ACHN (cell line): Measurements from ENCODE around the gene TBRG4.
"Not testable (repeated sequence)": the region's sequence is repeated elsewhere in the genome, so short reads cannot be mapped to it uniquely, and the experiment has no call there.

Experiments used
- DNase-seq: peaks from one replicate; pipeline ENCODE4 v3.0.0-alpha.2; 2015
- in situ Hi-C: cut with HindIII; loops from 2 replicates; pipeline ENCODE4 v1.10.0; 2017; ENCODE audit warnings: low sequenced_read_pairs, low pct_ligation_motif_present, low pct_unique_long_range_greater_than_20kb

TBRG4 gene

DNA sequence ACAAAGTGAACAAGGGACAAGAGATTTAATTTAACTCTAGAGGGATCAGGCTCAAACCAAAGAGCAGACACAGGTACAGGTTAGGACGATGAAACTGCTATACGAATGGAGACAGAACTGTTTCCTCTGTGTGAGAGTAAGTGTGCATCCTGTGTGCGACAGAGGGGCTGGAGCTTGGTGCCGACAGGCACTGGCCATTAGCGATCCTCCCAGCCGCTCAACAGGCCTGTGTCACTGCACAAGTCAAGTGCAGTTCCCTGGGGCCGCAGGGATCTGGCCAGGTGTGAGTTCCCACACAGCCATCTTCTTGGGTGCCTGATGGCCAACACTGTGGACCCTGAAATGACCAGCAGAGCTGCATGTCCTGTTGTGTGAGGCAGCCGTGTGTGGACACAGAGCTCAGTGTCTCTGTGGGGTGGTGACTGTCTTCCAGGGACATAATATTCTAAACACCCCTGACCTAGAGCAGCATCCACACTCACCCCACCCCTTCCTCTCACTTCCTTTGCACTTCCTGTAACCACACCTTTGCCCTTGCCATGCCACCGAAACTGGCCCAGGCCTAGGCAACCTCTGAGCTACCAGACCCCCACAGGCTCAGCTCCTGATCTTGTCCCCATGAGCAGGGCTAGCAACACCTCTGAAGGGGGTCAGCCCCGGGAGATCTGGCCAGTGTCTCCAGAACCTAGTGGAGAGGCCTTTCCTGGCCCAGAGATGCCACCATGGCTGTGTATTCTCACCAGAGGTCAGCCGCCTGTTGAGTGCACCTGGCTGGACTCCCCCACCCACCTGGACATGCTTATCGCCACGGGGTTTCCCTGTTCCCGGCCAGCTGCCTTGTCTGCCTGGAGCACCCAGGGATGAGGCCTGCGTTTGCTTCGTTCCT is 11.7 kb upstream of the TBRG4 start:
- DNase-seq: no peak
- in situ Hi-C loops: no loop called here

DNA sequence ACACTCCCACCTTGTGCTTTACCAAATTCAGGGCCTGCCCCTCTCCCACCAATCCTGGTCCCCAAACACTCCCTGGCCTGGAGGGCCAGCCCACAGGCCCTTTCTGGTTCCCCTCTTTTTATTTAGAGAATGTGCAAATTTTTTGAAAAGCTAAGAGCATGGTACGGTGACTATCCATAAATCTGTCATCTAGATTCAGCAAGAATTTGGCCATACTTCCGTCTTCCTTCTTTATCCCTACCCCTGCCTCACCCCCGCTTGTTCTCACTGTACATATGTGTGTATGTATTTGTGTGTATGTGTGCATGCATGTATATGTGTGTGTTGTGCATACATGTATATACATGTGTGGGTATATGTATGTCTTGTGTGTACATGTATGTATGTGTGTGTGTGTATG is 8.1 kb upstream of the TBRG4 start:
- DNase-seq: no peak
- in situ Hi-C loops: no loop called here

DNA sequence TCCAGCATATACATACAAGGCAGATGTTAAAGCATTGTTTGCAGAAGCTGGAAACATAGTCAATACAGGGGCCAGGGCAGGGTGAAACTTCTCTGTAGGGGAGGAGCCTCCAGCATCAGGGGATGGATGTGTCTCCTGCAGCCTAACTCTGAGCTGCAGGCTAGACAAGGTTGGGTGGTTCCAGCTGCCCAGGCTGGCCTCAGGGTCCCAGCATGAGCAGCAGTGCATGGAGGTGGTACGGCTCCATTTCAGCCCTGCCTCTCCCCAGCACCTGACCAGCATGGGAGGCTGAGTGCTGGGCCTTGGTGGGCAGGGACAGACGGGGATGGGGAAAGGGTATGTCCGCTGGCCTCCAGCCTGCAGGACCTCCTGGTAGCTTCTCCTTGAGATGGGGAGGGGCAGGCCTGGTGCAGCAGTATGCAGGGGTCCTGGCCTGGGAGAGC is 7.4 kb upstream of the TBRG4 start:
- in situ Hi-C loops: no loop called here
- DNase-seq: no peak

DNA sequence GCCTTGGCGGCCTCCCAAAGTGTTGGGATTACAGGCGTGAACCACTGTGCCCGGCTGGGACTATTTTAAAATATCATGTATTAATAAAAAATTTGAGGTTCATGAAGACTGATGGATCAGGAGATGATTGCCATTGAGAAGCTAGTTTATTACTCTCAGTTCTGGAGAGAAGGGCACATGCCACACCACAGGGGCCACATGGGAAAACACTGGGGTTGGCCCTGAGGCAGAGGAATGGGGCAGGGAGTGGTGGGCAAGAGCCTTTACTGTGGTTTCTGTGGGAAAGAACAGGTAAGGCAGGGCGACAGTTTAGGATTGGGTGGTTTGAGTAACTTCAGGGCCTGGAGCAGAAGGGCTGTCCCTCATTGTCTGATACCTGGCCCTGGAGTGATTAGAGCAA is 6.8 kb upstream of the TBRG4 start:
- DNase-seq: no peak
- in situ Hi-C loops: no loop called here

DNA sequence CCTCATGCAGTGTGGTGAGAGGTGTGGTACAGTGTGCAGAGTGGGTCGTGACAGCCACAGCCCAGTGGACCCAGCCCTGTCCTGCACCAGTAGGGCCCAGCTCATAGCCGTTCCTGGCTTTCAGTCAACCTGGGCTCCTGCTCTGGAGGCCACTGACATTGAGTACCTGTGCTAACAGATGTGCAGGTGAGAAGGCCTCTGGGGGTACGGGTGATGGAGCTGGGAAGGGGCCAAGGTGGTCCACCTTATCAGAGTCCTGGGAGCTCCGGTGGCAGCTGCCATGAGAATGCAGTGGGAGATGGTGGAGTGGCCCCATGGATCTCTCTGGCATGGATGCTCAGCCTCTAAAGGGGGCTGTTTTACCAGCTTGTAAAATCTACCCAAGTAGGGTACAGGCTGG is 6.1 kb upstream of the TBRG4 start:
- in situ Hi-C loops: no loop called here

DNA sequence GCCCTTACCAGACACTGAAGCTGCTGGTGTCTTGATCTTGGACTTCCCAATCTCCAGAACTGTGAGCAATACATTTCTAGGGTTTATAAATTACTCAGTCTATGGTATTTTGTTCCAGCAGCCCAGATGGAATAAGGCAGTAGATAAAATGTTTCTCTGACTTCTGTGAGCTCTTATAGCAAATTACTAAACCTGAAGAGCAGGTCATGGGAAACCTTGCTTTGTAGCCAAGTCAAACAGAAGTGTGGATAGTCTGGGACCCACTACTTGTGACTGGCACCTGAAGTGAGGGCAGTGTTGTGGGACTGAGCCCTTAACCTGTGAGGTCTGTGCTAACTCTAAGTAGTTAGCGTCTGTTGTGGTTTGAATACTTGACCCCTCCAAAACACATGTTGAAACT is 4.6 kb upstream of the TBRG4 start:
- in situ Hi-C loops: no loop called here
- no peak for DNase-seq

More for the DNA sequence above, 6.1 kb upstream of the TBRG4 start:
- no peak for DNase-seq

DNA sequence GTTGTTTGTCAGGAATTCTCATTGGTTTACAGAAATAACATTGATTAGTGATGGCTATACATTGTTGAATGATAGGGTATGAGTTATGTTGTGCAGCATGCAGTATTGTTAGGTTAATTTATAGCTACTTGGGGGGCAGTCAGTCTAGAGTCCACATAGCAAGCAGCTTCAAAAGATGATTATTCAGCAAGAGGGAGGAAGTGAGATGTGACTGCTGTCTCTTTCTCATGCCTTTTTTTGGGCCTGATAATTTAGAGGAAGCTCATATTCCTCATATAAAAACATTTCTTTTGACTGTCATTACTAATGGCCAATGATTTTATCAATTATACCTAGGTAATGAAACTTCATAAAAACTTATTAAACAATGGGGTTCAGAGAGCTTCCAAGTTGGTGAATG is 3.4 kb upstream of the TBRG4 start:
- in situ Hi-C loops: no loop called here
- no peak for DNase-seq

DNA sequence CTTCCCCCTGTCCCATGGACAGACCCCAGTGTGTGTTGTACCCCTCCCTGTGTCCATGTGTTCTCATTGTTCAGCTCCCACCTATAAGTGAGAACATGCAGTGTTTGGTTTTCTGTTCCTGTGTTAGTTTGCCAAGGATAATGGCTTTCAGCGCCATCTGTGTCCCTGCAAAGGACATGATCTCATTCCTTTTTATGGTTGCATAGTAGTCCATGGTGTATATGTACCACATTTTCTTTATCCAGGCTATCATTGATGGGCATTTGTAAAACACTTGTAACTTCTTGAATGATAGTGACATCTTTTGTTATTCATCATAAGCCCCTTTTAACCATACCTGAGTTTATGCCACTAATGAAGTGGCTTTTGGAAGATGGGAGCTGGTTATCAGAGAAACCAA is 2.8 kb upstream of the TBRG4 start:
- DNase-seq, in situ Hi-C loops: not testable (repeated sequence)

DNA sequence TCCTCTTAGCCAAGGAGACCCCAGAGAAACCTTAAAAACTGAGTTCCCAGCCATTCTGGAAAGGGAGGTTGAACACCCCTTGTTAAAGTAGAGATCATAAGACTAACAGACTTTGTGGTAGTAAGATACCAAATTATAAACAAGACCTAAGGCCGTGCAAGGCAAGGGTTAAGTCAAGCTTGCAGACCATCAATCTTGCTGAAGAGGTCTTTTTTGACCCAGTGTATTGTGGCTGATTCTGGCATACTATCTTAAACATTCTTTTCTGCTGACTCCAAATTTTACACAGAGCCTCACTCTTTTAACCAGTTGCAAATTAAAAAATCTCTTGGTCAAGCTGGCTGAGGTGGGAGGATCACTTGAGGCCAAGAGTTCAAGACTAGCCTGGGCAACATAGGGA is 1.2 kb upstream of the TBRG4 start:
- in situ Hi-C loops: no loop called here
- no peak for DNase-seq

DNA sequence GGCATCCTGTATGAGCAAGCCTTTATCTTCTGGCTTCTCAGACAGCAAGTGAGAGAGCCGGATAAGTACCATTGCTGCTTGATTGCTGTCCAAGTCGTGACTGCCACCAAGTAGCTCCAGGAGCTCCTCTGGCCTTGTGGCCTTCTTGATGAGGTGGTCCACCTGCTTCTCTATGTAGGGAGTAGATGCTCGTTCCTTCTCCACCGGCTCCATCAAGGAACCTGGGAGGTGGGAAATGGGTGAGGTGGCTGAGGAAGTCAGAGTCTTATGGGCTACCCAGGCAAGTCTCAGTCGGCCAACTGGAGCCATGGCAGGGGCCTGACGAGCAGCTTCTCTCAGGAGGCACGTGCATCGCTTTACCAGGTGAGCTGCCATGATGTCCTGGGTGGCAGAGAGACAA is 2.6 kb downstream of the TBRG4 start:
- DNase-seq: no peak
- in situ Hi-C loops: no loop called here

DNA sequence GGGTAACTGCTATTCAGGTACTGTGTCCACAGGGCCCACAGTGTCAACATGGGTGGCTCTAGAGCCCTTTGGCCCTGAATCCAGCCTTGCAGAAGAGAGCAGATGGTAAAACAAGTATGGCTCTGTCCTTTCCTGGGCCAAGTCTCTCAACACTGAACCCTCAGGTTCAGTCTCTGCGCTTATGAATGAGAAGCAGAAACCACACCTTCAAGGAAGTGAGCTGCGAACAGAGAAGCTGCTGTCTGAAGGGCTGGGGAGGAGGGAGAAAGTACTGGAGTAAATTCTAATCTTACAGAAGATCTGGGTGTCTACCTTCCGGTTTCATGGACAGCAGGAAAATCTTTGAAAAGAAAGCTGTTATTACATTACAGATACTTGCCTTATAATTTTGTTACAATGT is 4.1 kb downstream of the TBRG4 start:
- in situ Hi-C loops: no loop called here
- DNase-seq: no peak

DNA sequence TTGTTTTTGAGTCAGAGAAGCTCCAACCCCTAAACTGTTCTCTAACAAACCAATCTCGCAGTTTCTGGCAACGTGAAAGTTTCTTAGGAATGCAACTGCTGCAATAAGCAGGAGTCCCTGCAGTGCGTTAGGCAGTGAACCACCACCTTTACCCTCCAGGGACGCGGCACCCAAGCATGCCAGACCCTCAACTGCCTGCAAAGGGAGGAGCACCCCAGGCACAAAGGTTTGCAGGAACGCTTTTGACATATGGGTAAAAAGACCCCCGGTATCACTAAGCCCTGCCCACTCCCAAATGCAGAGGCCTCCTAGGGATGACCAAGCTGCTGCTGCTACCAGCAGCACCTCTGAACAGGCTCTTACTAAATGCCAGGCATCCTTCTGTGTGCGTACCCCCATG is 4.7 kb downstream of the TBRG4 start:
- in situ Hi-C loops: no loop called here
- DNase-seq: no peak

DNA sequence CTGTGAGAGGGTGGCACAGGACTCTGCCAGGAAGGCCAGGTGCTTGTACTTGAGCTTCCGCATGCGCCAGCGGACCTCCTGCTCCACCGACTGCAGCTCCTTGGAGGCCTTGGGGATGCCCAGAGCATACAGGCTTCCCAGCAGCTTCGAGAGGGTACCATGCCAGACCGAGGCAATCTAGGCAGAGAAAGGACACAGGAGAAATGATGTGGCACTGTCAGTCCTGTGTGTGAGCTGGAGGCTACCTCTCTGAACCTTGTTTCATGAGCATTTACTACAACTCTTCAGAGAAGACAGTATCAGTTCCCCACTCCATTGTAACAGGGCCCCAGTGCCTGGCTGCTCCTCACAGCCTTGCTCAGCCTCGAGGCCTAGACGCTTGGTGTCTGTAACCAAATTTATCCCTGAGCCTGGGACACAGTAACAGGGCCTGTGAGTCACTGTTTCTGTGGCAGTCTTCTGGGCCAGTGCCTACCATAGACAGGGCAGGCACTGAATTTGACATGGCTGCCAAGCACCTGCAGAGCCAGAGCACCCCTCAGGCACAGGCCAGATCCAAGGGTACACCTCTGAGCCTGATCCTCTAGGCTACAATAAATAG is 5.8 kb downstream of the TBRG4 start:
- no peak for DNase-seq
- in situ Hi-C loops: no loop called here

DNA sequence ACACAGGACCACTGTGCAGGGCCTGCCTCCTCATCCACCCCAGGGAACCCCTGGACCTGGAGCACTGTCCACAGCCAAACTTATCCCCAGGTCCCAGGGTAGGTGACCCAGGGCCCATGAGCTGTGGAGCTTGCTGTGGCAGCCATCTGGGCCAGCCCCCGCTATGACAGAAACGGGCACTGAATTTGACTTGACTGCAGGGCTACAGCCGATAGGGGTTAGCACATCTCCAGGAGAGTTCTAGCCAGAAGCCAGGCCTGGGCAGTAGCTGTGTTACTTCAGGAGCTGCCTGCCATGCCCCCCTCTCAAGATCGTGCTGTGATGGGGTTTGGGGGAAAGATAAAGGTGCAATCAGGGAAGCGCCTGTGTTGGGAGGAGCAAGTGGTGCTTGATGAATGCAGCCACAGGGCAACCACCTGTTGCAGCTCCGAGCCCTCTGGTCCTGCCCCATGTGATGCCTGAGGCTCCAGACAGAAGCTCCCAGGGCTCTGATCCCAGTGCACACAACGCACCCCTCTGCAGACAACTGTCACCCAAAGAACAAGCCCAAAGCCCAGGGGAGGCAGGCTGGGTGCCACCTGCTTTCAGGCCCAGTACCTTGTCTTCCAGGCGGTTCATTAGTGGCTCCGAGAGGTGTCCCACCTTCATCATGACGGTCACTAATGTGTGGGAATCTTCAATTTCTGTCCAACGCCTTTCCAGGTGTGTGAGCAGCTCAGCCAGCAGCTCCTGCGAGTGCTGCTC is 6.5 kb downstream of the TBRG4 start:
- in situ Hi-C loops: no loop called here
- DNase-seq: no peak

DNA sequence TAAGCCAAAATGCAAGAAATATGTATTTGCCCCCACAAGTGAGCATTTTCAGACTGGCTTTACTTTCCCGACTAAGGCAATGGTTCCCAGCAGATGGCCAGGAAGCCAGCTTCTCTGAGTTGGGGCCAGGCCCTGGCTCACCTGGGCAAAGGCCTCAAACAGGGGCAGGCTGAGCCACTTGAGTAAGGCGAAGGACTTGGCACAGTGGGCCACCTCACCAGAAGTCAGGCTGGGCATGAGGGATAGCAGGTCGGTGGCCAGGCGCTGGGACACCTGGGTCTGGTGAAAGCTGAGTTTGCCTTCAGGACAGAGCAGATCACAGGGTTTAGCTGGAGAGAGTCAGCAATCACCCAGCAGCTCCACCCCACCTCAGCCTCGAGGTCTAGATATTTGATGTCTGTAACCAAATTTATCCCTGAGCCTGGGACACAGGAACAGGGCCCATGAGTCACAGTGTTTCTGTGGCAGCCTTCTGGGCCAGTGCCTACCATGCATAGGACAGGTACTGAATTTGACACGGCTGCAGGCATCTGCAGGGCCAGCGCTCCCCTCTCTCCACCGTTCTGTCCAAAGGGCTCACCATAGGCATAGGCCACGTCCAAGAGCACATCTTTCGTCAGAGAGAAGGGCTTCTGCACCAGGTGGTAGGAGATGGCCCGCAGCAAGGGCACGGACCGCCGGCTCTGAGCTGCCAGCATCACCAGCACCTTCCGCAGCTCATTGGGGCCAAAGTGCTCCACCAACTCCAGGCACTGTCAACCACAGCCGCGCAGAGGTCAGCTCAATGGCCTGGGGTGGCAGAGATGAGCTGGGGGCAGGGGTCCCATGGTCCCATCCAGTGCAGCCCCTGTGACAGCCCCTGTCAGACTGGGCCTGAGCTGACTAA is 7.3 kb downstream of the TBRG4 start:
- in situ Hi-C loops: no loop called here
- no peak for DNase-seq

DNA sequence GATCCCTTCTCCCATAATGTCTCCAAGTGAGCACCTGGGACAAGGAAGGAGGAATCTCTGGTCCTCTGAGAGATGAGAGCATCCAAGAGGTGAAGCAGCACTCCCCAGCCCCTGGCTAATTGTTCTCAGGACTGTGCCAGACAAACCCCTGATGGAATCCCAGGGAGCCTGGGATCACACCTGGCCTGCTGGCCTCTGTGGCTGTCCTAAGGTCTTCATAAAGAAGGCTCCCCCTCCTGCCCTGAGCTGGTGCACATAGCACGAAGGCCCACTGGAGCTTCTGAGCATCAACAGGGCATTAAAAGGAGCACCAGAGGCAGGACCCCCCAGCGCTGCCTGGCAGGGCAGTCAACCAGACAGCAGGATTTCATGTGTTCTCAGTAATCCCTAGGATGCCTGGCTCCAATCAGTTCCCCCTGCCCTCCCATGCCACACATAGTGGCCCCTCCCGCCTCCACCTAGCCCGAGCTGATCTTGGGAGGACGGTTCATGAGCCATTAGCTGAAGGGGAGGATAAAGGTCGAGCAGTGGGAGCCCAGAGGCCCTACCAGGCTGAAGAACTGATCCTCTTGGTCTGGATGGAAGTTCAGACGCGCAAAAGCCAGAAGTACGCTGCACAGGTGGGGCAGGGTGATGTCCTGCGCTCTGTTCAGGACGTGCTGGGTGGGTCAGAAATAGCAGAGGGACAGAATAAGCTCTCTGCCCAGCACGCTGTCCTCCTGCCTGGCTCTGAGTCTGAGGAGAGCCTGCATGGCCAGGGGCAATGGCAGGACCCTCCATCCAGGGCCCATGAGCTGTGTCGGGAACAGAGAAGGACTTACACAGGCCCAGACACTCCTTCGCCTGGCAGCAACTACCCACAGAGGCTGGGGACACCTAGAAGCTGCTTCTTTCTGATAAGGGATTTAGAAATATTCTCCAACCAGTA is 8.4 kb downstream of the TBRG4 start:
- in situ Hi-C loops: no loop called here

DNA sequence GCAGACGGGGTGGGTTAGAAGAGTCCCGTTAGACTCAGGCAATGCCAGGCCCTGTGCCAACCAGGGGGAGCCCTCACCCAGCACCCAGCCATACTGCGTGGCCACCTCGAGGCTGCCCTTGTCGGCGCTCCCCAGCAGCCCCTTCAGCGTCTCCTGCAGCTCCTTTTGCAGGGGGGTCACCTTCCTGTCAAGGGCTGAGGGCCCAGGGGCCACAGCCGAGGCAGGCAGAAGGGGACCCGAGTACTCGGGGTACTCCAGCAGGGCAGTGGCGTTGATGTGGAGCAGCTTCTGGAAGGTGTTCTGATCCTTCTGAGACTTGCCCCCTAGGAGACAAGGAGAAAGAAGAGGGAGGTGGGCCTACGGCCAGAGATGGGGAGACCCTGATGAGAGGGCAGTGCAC is 9.7 kb downstream of the TBRG4 start:
- in situ Hi-C loops: no loop called here
- no peak for DNase-seq

More for the DNA sequence above, 8.4 kb downstream of the TBRG4 start:
- no peak for DNase-seq
